Measurements from ENCODE around the gene LCA5L.
A peak's percentile ranks its signal among the peaks of the same experiment; 100 is the strongest.

LCA5L gene

DNA sequence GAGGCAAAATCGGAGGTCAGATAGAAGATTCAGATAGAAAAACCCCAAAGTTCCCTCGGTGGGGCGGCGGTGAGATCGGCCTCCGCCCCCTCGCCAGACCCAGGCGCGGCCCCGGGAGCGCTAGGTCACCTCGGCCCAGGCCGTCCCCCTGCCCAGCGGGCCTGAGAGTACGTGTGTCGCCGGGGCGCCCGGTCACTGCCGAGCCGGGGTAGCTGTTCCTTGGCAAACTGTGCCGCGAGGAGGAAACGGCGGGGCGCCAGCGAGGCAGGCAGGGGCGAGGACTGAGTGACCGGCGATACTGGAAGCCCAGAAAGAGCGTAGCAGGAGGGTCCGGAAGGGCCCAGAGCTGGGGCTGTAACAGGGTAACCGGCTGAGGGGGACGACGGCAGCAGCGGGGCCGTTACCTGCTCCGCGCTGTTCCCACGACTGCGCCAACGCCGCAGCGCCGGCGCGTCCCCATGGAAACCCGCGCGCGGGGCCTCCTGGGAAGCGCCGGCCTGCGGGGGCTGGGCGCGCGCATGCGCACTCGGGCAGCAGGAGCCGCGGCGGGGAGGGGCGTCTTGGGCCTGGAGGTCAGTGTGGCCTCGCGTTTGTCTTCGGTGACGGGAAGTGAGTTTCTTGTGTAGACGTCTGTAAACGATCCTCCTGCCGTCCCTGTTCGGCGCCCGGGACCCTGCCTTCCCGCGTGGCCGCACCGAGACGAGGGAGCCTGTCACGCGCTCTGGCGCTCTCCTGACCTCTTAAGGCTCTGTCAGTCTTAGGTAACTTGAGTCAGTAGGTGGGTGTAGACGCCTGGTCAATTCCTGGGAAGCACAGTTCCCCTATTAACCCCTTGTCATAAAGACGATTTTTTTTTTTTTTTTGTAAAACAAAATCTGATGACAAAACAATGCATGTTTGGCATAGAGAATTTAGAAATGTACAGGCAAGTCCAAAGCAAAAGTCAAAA, at the start of gene LCA5L:
Gene LCA5L (minus strand): TSS at position 458 of the 949 bp plus-strand sequence. CDS start 17,285 bp downstream, outside the sequence.
- peak; percentile 83 for DNase-seq (ENCODE audit: low read depth)

DNA sequence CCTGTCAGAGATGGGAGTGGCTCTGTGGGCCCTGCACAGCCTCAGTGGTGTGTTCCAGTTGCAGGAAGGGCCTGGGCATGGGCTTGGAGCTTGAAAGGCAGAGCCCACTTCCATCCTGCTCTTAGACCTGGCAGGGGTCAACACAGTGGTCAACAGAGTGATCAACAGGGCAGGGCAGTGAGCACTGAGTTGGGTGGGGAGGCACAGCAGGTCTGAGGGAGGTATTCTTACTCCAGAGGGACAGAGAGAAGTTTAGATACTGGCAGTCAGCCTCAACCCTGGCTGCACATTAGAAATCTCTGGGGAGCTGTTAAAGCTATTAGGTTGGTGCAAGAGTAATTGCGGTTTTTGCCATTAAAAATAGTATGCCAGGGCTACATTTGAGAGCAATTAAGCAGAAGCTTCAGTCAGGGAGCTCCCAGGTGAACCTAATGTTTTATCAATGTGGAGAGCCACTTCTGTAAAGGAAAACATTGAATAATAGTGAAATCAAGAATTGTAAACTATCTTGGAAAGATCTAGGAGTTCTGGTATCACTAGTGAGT, 43.9 kb upstream of the LCA5L start:
- DNase-seq (ENCODE audit: low read depth): no peak

DNA sequence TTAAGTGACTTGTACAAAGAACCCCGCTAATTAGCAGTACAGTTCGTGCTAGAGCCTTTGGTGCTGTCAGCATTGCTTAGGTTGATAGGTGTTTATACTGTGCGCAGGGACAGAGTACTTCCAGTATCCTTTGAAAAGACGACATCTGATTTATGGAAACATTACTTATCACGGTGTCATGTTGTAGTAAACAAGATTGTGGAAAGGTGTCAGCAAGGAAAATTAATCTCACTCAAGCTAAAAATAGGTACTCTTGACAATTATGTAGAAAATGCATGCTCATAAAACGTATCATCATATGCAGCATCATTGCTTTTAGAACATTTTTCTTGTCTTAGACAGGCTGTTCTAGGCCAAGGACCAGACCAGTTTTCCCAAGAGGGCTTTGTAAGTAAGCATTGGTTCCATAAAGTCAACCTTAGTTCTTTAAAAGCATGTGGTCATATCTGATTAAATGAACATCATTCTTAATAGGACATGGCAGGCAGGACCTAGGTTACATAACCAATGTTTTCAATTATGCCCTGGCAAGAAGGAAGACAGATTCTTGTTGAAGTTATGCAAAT, 39.2 kb upstream of the LCA5L start:
- no peak for DNase-seq (ENCODE audit: low read depth)

GRCh38 chr21:39483917-39484316, 38.3 kb upstream of the LCA5L start:
- DNase-seq (ENCODE audit: low read depth): no peak

DNA sequence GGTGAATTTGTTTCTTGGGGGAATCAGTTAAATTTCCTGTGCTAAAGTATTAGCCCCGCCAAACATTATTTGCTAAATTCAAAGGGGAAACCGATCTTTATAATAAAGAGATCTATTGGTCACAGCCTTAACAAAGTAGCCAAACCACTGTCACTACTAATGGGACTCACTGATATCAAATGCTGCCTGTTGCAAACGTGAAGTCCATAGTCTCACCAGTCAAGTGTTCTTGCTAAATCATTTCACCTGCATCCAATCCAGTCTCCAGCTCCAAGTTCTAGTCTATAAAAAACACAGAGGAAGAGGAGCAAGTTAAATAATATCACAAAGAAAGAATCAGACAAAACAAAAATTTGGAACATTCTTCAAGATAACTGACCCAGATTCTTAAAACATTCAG, 36.3 kb upstream of the LCA5L start:
- DNase-seq (ENCODE audit: low read depth): no peak

GRCh38 chr21:39480271-39480670, 34.7 kb upstream of the LCA5L start:
- DNase-seq (ENCODE audit: low read depth): no peak

DNA sequence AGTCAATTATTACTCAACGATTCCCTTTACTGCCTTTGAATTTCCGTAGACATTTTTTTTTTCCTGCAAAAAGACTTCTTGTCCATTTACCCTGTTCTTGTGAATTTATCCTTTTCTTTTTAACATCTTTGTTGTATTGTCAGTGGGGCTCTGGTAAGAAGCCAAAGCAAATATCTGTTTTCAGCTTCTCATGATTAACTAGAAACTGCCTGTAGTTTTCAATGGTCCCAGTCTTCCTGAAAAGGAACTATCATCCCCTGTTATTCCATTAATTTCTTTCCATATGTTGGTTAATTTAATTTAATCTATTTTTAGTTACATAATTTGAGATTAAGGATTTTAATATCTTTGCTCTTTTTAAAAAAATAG, 34.2 kb upstream of the LCA5L start:
- no peak for DNase-seq (ENCODE audit: low read depth)

- no peak for DNase-seq (ENCODE audit: low read depth)
Observed at GRCh38 chr21:39479164-39479813, 33.7 kb upstream of the LCA5L start.

DNA sequence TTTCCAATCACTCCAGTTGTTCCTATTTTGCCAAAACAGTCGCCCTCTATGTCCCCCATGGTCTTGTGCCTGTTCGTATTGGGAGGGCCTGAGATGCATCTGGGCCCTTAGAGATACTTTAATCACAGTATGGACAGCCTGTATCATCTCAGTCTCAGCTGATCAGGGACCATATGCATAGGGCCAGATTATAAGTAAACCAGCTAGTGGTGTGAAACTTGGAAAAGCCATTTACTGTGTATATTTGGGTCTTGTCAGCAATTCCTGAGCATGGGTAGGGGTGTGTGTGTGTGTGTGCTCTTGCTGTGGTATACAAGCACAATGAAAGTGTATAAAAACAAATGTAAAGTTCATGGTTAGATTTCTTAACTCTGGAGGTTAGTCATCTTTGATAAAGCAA, 29.0 kb upstream of the LCA5L start:
- no peak for DNase-seq (ENCODE audit: low read depth)

DNA sequence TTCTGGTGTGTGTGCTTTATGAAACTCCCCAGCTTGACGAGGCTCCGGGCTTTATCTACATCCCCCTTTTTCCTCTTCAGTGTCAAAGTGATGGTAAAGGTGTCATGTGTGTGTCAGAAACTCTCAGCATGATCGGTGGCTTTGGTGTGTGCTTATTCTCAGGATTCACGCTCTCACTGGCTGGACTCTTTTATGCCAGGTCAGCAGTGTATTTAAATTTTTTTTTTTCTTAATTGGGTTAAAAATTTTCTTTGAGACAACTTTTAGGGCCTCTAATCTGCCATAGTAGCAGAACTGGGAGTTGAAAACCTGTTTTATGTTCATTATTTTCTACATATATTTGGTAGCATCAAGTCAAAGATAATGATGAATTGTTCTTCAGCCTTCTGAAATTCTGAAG, 27.2 kb upstream of the LCA5L start:
- no peak for DNase-seq (ENCODE audit: low read depth)

DNA sequence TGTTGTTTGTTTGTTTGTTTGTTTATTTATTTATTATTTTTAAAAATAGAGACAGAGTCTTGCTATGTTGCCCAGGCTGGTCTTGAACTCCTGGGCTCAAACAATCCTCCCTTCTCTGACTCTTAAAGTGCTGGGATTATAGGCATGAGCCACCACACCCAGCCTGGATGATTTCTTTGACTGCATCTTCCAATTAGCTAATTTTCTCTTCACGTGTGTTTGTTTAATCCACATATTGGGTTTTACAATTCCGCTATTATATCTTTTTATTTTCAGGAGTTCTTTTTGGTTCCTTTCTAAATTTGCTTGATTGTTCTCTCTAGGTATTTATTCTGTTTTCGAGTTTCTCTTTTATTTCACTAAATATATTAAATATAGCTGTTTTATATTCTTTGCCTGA, 26.0 kb upstream of the LCA5L start:
- no peak for DNase-seq (ENCODE audit: low read depth)

- DNase-seq (ENCODE audit: low read depth): no peak
Observed at GRCh38 chr21:39468559-39468958, 23.0 kb upstream of the LCA5L start.

DNA sequence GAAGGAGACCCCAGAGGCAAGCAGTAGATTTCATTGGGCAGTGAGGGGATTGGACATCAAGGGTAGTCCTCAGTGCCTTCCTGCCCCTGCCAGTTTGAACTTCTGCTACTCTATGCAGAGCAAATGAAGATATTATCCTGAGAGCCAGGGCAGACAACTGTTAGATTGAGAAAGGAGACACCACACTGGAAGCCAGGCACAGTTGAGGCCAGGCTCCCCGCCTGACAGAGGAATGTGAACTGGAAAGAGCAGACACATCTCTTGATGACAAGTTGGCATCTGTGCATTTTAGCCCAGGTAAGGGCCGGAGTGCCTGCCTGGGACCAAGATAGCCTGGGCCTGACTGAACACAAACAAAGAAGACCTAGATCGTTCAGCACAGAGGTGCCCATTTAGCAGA, 22.2 kb upstream of the LCA5L start:
- no peak for DNase-seq (ENCODE audit: low read depth)

DNA sequence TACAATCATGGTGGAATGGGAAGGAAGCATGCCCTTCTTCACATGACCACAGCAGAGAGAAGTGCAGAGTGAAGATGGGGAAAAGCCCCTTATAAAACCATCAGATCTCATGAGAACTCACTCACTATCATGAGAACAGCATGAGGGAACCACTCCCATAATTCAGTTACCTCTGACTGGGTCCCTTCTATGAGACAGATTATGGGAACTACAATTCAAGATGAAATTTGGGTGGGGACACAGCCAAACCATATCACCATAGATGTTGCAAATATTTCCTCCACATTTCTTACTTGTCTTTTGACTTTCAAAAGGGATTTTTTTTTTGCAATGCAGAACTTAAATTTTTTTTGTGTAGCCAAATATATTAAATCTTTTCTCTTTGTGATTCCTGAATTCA, 21.0 kb upstream of the LCA5L start:
- DNase-seq (ENCODE audit: low read depth): no peak

GRCh38 chr21:39463308-39463707, 17.7 kb upstream of the LCA5L start:
- DNase-seq (ENCODE audit: low read depth): no peak

GRCh38 chr21:39461419-39461818, 15.8 kb upstream of the LCA5L start:
- DNase-seq (ENCODE audit: low read depth): no peak

DNA sequence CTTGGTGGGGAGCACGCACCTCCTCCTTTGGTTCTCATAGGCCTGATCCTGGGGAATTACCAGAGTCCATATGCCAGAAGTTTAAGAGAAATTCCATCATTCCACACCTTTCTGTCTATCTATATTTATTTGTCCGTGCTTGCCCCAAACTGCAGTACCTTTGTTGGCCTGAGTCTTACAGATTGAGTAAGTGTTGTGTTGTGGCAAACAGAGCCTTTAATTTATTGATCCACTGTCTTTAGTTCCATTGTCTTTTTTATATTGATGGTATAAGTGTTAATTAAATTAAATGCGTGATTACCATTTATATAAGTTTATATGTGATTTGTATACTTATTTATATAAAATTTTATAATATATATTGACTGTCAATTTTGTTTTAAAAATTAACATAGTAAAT, 11.1 kb upstream of the LCA5L start:
- no peak for DNase-seq (ENCODE audit: low read depth)

GRCh38 chr21:39454949-39455668, 9.5 kb upstream of the LCA5L start:
- no peak for DNase-seq (ENCODE audit: low read depth)

DNA sequence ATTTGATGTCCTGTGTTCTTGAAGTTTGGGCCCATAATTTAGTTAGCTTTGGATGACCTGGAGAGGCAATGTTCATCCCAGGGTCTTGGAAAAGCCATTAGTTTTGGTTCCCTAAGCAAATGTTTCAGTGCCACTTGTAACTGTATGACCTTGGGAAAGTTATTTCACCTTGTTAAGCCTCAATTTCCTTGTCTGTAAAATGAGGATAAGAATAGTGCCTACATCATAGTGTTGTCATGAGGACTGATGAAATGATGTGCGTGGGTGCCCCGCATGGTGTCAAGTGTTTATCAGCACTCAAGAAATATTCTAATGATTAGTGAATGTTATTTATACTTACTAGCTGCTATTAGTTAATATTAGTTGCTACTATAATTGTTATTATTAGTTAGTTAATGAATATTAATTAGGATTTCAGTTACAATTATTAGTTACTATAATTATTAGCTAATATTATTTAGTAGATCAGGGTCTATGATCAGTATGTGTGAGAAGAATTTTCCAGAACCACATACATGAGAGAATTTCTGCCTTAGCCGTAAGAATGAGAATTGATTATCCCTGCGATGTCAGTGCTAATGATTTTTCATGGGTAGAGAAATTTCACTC, 8.1 kb upstream of the LCA5L start:
- DNase-seq (ENCODE audit: low read depth): no peak

DNA sequence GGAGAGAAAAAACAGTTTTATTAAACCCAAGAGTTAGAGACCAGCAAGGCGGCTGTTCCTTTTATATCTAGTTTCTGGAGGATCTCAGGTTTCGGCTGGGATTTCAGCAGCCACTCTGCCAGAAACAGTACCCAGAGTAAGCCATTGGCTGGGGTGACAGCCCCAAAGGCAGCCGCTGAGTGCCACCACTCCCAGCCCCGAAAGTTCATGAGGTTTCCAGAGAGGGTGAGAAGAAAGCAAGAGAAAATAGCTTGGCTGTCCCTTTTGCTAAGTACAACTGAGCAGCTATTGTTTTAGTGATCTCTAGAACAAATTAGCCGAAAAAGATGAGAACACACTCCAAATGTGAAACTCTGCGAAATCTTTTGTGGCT, 7.4 kb upstream of the LCA5L start:
- DNase-seq (ENCODE audit: low read depth): no peak

DNA sequence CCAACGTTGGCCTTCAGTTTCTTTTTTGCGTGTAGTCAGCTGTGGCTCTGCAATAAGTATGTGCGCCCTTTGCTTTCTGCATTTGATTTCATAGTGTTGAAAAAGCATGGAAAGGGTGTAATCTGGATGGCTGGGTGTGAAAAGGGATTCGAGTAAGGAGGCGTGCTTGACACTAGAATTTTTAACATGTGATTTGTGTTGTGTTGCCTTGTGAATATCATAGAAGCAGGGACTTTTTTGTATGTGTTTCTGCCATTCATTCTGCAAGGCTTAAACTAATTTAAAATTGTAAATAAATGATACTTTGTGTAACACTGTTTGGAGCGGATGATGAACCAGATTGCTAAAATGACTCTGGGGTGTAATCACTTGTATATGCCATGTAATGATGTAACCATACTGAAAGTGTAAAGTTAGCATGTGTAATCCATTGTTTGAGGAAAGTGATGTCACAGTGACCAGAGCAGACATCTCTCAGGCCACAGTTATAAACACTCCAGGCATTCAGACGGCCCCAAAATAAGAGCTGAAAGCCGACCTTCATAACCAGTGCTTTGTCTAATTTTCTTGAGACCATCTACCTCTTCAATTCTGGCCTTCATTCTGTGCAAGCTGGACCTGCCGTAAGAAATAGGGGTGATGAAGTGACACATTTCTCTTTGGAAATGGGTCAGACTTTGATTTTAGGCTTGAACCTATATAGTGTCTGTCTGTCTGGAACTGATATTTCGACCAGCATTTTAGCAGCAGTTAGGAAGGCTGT, 6.8 kb upstream of the LCA5L start:
- DNase-seq (ENCODE audit: low read depth): no peak

Measured in activated T-cell treated with anti-CD3 and anti-CD28 coated beads for 1 hour (primary cell).